Stimulated activated naive CD8-positive, alpha-beta T cell treated with anti-CD3 and anti-CD28 coated beads, Interleukin-15, Interleukin-2, amounts not matched to agents 100 U/mL and 50 U/mL, for 24 hours (primary cell): ENCODE measurements around the gene SSPN.
"Not testable (repeated sequence)": the region's sequence is repeated elsewhere in the genome, so short reads cannot be mapped to it uniquely, and the experiment has no call there.

Source experiments
- ATAC-seq: fragments of 150-1000 bp; cut with Tn5 transposase; one replicate; pipeline ENCODE4 v1.10.0; 2021
- DNase-seq: peaks from one replicate; pipeline ENCODE4 v3.0.0; 2021

Gene SSPN

DNA sequence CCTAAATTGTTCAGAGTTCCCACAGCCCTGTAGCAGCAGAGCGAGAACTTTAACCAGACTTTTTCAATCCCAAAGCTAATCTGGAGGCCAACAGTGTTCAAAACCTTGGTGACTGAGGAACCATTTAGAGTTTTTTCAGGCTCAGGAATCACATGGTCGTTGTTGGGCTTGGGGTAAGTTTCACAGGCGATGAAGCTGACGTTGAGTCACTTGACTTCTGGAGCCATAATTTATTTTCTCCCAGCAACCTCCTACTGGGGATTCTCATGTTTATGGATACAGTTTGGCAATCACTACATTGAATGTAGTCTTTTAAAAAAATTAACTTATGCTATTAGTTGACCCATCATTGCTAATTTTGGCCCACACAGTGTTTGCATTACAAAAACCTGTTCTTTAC is 34.5 kb downstream of the SSPN start:
- no peak for ATAC-seq
- no peak for DNase-seq

DNA sequence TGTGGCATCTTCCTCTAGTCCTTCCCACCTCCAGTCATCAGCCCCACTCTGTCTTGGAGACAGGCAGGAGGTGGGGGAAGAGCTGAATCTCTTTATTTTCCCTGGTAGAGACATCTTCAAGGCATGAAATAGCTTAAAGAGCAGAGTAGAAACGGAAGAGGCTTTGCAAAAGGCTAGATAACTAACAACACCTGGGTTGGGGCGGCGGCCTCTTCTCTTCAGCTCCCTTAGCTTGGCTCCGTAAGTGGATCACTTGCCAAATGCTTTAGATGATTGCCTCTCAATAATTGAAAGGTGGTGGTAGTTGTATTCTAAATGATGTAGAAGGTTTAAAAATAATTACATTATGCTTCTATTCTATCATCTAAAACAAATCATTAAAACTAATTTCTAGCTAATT is 36.1 kb downstream of the SSPN start:
- ATAC-seq (no peak), DNase-seq (no peak)

DNA sequence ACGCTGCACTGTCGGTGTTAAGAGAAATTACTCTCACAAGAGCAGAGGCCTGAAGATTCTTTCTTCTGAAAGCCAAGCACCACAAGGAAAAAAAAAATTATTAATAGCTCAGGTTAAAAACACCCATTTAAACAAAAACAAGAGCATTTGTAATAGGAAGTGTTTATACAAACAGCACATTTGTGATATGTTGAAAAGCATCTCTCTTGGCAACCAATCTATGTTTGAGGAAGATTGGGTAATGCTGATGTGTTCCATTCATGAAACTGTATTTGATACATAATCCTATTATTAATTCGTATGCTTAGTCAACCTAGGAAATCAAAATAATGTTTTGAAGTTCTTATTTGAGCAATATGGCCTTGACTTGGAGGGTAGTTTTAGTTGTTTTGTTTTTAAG is 36.5 kb downstream of the SSPN start:
- ATAC-seq (no peak), DNase-seq (no peak)

DNA sequence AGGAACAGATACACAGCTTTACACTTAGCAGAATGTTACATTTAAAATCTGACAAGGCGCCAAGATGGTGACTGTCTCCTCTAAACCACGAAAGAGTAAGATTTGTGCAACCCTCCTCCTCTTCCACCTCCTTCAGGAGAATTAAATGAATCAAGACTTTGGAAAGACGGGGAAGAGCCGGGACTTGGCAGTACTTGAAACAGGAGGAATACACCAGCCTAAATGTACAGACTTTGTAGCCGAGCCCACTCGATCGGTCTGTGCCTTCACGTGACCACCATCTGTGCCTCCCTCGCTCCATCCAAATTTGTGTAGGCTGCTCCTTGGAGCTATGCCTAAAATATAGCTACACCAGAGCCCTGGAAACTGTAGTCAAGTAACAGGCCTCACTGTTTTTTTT is 38.3 kb downstream of the SSPN start:
- no peak for DNase-seq

DNA sequence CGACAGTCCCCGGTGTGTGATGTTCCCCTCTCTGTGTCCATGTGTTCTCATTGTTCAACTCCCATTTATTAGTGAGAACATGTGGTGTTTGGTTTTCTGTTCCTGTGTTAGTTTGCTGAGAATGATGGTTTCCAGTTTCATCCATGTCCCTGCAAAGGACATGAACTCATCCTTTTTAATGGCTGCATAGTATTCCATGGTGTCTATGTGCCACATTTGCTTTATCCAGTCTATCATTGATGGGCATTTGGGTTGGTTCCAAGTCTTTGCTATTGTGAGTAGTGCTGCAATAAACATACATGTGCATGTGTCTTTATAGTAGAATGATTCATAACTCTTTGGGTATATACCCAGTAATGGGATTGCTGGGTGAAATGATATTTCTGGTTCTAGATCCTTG is 40.1 kb downstream of the SSPN start:
- not testable (repeated sequence) for ATAC-seq, DNase-seq

More for the DNA sequence above, 38.3 kb downstream of the SSPN start:
- ATAC-seq = no peak

DNA sequence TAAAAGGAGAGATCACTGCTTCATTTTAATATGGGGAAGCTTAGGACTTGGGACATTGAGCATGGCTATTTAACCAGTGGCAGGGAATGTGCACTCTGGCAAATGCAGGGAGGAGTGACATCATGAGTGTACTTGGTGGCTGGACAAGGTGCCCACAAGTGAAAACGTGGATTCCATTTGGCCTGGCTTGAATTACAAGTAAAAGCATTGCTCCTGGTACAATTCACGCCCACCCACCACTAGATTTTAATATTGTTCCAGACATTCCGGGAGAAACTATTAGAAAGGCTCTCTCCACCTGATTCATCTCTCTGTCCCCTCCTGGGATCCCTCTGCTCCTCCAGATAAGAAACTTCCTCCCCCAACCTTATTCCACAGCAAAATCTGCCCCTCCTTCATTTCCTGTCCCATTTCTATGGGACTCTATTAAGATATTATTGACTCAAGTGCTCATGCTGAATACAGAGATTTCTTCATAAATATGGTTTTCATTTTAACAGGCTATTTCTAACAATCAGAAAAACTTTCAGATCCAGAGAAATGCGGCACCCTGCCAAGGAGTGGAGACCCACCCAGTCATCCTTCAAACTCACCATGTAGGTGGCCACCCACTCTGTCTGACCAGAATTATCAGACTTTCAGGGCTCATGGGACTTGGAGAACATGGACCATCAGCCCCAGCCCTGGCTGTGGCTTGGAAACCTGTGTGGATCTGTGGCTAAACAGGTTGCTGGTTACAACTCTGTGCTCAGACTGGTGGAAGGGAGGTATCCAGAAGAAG is 43.2 kb downstream of the SSPN start:
- DNase-seq (no peak), ATAC-seq (no peak)

DNA sequence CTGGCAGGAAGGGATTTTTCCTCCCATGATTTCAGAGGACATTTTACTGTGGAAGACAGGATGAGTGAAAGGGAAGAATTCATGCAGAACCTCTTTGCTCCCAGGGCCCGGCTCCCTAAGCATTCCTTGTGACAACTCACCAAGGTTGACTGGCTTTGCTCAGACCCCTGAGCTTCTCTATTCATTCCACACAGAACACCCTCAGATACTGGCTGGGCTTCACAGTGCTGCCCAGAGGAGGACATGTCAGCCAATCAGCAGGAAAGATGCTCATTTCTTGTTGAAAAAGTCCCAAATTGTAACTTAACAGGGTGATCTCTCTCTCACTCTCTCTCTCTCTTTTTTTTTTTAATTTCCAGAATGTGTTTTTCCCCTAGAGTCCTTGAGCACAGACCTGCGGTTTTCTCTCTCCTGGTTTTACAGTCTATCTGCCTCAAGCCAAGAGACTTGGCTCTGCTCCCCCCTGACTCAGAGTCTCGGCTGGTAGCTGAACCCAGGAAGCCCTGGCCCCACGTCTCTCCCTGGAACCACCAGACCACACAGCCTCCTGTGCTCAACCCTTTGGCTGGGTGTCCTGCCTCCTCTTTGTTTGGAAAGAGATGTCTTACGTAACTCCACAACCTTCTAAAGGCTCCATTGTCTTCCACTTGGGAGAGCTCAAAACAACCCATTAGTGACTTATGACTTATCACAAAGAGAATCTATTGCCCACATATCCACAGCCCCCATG is 43.9 kb downstream of the SSPN start:
- ATAC-seq = no peak
- no peak for DNase-seq

DNA sequence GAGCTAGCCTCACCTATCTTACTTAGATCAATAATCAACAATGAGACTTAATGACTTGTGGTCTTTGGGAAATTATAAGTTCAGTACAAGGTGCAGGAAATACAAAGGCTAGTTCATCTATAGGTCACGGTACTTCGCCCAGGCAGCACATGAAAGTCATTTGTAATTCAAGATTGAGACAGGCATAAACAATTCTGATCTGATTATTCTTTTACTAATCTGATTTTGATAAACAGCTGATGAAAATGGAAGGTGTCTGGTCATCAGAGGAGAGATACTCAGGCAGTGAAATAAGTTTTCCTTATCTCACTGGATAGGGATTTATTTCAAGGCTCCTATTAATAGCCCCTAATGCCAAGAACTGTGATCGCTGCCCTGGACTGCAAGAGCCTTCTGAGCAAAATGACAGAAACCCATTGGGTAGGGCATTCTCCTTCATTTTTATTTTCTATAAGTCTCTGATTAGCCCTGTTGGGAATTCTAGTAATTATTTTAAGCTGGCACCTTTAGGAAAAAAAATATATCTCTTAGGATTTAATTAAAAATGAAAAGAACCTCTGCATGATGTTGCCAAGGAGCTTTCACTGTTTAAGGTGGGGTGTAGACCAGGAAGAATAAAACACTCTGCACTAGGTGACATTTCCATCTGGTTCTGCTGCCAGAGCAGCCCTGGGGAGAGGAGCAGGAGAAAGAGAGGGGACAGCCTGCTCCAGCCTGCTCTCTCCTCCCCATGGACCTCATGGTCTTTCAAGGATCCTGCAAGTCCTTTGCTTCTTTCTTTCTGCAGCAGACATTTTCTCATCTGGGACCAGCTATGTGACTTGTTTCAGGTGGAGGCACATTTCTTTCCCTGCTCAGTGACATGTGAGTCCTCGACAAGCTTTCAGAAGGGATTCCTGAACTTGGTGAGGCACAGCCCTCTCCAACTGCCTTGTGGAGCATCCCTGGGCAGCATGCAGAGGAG is 44.8 kb downstream of the SSPN start:
- no peak for DNase-seq

DNA sequence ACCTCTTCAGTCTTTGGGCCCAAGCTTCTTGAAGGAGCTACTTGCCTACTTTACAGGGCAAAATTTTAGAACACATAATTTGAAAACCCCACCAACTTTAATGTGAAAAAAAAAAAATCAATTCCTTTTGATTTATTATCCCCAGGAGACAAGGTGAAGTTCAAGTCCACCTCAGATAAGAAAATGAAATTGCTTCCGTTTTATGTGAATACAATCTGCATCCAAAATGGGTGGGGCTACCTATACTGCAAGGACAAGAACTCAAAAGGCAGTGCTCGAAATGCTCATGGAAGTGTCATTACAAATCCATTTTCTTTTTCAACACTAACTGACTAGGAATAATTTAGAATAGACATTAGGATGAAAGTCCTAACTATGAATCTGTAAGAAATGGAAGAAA is 45.7 kb downstream of the SSPN start:
- ATAC-seq (no peak), DNase-seq (no peak)

More for the DNA sequence above, 44.8 kb downstream of the SSPN start:
- no peak for ATAC-seq

DNA sequence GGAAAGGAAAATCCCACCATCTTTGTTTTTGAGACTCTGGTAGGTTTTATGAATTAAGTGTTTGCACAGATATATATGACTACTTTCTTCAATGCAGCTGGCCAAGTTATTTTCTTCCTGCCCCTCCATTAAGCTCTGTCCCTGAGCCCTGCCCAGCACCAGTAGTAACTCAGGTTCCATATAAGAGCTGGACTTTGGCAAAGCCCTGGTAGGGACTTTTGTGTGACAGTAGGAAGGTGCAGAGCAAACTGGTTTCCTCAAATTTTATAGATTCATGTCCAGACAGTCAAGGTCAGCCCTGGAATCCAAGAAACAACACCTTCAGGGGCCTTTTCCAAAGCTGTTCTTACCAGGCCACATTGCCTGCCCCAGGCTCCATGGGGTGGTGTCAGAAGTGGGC is 47.3 kb downstream of the SSPN start:
- ATAC-seq (no peak), DNase-seq (no peak)

DNA sequence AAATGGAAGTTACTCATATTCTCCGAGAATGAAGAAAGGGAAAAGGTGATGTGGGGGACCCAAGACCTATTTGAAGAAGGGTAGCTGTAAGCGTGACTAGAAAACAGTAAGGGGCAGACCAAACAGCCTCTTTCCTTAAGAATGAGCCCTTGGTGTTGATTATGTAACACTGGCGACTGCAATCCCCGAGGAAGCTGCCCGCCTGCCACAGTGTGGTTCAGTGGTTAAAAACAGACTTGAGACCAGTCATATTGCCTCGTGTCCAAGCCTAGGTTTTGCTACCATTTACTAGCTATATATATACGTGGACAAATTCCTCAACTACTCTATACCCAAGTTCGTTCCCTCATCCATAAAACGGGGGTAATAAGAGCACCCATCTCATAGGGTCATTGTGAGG is 49.1 kb downstream of the SSPN start:
- ATAC-seq (no peak), DNase-seq (no peak)

DNA sequence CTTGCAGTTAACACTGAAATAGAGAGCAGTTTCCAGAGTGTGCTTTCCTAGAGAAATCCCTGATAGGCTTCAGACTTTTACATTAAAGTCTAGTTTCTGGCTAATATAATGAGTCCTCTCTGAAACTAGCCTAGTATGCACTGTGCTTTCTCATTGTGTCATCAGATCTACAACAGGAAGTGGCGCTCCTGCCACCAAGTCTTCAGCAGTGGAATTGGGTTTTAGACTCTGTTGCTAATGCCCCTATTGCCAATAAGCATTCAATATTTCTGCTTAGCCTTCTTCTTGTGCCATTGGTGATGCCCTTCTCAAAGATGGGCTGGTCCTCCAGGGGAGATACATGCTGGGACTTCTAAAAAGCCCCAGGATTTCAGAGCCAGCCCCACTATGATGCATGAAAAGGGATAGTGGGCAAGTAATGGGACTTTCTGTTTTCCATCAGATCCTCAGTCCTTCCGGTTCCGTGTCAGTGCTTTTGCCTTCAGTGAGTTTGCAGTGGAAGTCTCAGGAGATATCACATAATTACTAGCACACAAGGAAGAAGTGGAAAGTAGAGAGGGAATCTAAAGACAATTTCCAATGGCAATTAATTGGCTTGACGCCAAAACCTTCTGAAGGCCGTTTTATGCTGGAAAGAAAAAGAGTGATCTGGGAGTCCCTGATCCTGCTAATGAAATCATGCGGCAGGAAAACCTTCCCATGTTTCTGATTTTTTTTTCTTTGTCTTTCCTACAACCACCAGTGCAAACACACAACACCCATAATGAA is 50.0 kb downstream of the SSPN start:
- ATAC-seq = no peak
- DNase-seq = no peak

DNA sequence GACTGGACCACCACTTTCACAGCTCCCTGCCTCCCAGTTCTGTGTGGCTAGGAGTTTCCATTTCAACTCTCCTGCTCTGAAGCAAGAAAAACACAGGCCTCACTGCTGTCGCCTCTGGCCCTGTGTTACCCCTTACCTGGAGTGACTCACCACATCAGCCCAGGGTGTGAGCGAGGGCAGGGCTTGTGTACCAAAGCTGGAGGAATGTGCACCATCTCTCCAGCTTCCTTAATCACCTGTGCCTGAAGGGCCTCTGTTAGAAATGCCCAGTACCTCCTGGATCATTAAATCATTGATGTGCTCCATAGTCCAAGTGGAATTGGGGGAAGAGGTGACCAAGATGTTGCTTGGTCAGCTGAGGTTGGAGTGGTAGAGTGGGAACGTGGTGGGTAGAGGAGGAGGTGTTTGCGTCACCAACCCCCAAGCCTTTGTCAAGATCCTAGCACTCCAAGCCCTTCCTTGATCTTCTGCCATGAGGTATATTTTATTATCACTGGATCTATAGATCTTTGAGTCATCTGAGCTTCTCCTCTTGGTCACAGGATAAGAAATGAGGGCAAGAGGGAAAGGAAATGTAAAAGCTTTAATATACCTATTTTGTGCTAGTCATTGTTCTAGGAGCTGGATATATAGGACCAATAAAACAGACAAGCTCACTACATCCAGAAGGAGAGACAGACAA is 51.3 kb downstream of the SSPN start:
- no peak for DNase-seq
- ATAC-seq = no peak

DNA sequence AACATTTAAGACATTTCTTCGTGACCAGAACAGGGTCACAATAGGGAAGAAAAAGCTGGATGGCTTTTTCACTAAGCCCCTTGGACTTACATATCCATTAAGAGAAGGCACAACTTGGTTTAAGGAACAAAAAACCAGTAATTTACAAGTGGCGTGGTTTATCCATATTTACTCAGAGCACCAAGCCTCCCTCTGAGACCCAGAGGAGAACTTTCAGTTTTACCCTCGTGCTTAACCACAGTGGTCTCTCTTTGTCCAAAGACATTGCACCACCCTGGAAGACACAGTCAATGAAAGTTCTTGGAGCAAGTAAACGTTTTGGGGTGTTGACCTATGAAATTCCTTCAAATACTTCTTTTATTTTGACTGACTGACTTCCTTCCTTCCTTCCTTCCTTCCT is 52.5 kb downstream of the SSPN start:
- no peak for ATAC-seq
- DNase-seq = no peak

DNA sequence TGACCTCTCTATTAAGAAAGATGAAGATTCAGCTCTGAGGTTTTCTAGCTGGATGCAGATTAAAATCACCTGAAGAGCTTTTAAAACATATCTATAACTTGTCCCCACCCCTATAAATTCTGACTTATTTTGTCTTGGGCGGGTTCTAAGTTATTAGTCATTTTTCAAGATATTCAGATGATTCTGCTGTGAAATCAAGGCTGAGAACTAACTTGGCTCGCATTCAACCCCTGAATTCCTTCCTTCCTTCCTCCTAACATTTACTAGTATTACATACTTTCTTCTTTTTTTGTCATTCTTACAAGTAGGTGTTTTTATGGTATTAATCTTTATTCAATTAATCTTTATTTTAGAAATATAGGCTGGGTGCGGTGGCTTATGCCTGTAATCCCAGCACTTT is 55.4 kb downstream of the SSPN start:
- ATAC-seq = no peak
- DNase-seq = no peak

DNA sequence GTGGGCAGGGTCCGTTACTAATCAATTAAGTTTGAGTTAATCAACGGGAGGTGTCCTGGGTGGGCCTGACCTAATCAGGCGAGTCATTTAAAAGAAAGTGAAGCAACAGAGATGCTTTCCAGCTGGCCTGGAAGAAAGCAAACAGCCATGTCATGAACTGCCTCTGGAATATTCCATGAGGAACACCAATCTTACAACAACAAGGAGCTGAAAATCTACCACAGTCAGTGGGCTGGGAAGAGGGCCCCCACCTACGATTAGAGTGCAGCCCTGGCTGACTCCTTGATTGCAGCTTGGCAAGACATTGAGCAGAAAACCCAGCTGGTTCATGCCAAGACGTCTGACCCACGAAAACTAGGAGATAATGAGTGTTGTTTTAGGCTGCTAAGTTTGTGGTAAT is 56.2 kb downstream of the SSPN start:
- ATAC-seq (no peak), DNase-seq (no peak)

DNA sequence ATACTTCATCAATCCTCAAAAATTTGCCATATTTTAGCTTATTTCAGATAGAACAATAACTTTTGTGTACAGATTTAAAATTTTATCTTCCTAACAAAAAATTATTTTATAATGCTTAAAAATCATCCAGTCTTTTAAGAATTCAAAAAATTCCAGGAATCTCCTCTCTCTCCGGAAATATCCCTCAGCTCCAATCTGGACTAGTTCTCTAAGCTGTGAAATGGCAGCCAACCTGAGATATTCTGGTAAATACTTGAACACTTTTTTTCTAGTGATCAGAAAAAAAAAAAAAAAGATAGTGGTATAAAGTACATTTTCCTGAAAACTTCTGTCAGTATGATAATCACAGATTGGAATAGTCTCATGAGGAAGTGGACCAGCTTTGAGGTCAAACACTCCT is 57.6 kb downstream of the SSPN start:
- no peak for DNase-seq
- ATAC-seq = no peak

DNA sequence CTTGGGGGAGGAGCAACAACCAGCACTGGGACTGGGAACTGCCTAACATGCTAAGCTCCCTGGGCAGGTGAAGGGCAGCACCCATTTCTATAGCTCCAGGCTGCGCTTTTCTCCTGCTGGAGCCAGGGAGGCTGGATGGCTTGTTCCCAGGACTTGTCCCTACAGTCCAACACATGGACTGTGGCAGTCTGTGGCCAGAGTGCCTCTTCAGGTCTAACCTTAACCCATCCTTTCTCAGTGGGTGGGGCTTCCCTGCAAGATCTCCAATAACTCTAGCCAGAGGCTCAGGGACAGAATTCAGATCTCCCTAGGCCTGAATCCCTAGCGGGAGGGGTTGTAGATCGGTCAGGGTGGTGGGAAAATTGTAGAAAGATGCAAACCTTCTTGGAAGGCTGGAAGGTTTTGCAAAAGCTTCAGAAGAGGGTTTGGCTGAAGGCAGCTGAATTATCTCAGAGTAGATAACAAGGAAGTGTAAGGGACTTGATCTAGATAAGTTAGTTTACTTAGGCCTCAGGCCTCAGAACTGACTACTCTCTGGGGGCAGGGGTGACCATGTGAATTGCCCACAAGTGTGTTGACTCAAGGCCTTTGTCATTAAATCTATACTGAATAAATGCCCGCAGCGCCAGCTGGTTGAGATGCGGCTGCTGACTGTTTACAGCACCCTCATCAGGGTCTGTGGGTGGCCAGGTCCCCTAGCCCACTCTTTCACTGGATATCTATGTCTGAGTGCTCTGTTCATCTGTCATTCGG is 60.7 kb downstream of the SSPN start:
- DNase-seq (no peak), ATAC-seq (no peak)

DNA sequence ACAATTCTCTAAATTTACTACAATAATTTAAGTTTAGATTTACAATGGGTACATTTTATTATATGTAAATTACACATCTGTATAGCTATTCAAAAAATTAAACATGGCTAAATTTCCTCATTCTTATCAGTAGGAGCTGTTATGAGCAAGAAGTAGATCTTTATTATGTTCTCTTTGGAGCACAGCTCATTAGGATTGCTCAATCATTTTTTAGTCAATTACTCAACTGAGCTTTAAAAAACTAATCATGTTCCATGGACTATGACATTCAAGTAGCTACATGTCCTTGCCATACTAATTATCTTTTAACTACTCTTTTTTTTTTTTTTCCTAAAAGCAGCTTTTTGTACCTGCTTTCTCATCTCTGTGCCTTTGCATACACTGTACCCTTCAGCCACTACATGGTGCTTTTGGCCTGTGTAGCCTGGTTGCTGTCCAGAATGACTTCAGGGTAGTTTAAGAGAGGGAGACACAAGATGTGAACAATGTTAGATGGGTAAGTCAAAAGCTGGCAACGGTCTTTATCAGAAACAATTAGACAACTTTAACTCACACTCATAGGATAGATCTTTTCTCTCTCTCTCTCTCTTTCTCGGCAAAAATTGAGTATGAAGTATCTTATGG is 69.0 kb downstream of the SSPN start:
- no peak for ATAC-seq
- DNase-seq = no peak

DNA sequence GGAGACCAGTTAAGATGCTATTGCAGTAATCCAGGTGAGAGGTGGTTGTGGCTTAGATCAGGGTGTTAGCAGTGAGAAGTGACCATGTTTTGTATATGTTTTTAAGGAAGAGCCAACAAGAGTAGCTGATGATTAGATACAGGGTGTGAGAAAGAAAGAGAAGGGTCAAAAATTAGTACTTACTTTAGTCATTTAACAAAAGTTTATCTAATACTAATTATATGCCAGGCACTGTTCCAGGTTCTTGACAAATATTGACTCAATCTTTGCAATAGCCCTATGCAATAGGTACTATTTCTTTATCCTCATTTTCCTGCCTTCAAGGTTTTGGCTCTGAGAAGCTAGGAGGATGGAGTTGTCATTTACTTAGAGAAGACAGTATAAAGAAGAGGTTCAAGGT is 70.2 kb downstream of the SSPN start:
- ATAC-seq (no peak), DNase-seq (no peak)
